HFFc6 (cell line): ENCODE measurements around the gene ZNF722. TPM values are rescaled to one million over a fixed set of nuclear protein-coding genes. Genes with fewer than 3 reads are reported as not detected.
"Not testable (repeated sequence)": the region's sequence is repeated elsewhere in the genome, so short reads cannot be mapped to it uniquely, and the experiment has no call there.

ENCODE experiments used
- DNase-seq: peaks from one replicate; pipeline ENCODE4 v3.0.0-alpha.2; 2018
- H3K27ac Mint-ChIP-seq: 2 replicates; pipeline ENCODE4 v1.8.0; 2020; ENCODE audit warnings: mild to moderate bottlenecking, mixed read lengths
- H3K27me3 Mint-ChIP-seq: 2 replicates; pipeline ENCODE4 v1.8.0; 2021; ENCODE audit warnings: mild to moderate bottlenecking, moderate library complexity, mixed read lengths; ENCODE audit not compliant: insufficient read depth
- H3K36me3 Mint-ChIP-seq: 2 replicates; pipeline ENCODE4 v1.8.0; 2021; ENCODE audit warnings: low read depth, mixed read lengths
- H3K4me1 Mint-ChIP-seq: 2 replicates; pipeline ENCODE4 v1.8.0; 2020; ENCODE audit warnings: low read depth, mixed read lengths
- H3K4me3 Mint-ChIP-seq: 2 replicates; pipeline ENCODE4 v1.8.0; 2020; ENCODE audit warnings: mild to moderate bottlenecking, moderate library complexity, mixed read lengths
- H3K9me3 Mint-ChIP-seq: 2 replicates; pipeline ENCODE4 v1.8.0; 2020; ENCODE audit warnings: mild to moderate bottlenecking, mixed read lengths
- long read RNA-seq: library from polyadenylated mRNA; unstranded; transcript quantifications from one replicate; pipeline ENCODE4 v2.0.0, GENCODE V29; 2019
- total RNA-seq, 6 experiments: library from RNA; stranded (reverse); fragmentation: NEBNext Ultra II Directional; extraction: Animal tissue kit (Norgen Biotek cat#: 25700); gene quantifications; 2 replicates in 1 of 6; 3 replicates in 5 of 6; pipeline ENCODE4 v1.2.3, GENCODE V29; 2021
- TF ChIP-seq, protein P1 (sequence below): fragments of 200-600 bp; sonication (generic); IDR thresholded peaks from 2 replicates; pipeline ENCODE4 v1.5.0; 2021; ENCODE audit warnings: antibody characterized with exemption, mild to moderate bottlenecking

Gene ZNF722
- not detected for total RNA-seq
- long read RNA-seq = 0 reads

DNA sequence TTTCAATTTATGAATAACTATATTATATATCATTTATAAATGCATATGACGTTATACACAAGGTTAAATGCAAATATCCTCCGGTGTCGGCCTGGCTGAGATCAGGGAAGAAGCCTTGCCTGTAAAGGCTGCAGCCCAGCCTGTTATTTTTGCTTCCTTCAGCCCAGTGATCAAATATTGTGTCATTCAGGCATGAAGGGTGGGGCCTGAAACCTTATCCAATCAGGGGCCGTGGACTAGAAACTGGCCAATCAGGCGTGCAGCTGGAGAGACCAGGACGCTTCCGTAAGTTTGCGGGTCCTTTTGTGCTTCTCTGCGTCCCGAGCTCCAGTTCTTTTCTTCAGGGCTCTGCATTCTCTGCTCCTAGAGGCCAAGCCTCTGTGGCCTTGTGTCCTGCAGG, at the start of gene ZNF722:
Gene ZNF722 (plus strand): TSS at position 301 of the 400 bp plus-strand sequence. CDS start 113 bp downstream, outside the sequence.
- H3K27ac Mint-ChIP-seq = no peak within 1 kb of the TSS
- no peaks in the 10 kb centered on the region for H3K4me1 Mint-ChIP-seq
- no peak for DNase-seq
- H3K36me3 Mint-ChIP-seq = no peaks in the 10 kb centered on the region; the same call in 1 of the 2 replicates
- H3K4me3 Mint-ChIP-seq = no peak within 1 kb of the TSS
- TF ChIP-seq, protein P1, sequence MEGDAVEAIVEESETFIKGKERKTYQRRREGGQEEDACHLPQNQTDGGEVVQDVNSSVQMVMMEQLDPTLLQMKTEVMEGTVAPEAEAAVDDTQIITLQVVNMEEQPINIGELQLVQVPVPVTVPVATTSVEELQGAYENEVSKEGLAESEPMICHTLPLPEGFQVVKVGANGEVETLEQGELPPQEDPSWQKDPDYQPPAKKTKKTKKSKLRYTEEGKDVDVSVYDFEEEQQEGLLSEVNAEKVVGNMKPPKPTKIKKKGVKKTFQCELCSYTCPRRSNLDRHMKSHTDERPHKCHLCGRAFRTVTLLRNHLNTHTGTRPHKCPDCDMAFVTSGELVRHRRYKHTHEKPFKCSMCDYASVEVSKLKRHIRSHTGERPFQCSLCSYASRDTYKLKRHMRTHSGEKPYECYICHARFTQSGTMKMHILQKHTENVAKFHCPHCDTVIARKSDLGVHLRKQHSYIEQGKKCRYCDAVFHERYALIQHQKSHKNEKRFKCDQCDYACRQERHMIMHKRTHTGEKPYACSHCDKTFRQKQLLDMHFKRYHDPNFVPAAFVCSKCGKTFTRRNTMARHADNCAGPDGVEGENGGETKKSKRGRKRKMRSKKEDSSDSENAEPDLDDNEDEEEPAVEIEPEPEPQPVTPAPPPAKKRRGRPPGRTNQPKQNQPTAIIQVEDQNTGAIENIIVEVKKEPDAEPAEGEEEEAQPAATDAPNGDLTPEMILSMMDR = no peak
- H3K9me3 Mint-ChIP-seq = peaks cover 61% of the 10 kb centered on the region
- H3K27me3 Mint-ChIP-seq = no peaks in the 10 kb centered on the region; the same call in 1 of the 2 replicates

- Mint-ChIP-seq H3K27me3 (no peaks in the 10 kb centered on the region; the same call in 1 of the 2 replicates), H3K4me1 (no peaks in the 10 kb centered on the region), H3K9me3 (peaks cover 60% of the 10 kb centered on the region), H3K36me3 (peaks cover 10% of the 10 kb centered on the region; the same call in 1 of the 2 replicates), H3K27ac (no peak overlapping the region), H3K4me3 (no peak overlapping the region)
- TF ChIP-seq, protein P1 = no peak
- DNase-seq = no peak
These were observed 45.5 kb upstream of the ZNF722 start for GRCh38 chr7:63953181-63953580.

DNA sequence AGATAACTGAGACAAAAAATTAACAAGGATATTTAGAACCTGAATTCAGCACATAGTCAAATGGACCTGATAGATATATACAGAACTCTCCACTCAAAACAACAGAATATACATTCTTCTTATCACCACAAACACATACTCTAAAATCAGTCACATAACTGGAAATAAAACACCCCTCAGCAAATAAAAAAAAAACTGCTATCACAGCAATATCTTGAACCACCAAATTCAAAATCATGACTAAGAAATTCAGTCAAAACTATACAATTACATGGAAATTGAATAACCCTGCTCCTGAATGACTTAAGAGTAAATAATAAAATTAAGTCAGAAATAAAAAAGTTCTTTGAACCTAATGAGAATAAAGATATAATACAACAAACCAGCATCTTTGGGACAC, 30.0 kb upstream of the ZNF722 start:
- H3K4me3 Mint-ChIP-seq = no peak overlapping the region
- H3K27ac Mint-ChIP-seq = no peak overlapping the region
- H3K36me3 Mint-ChIP-seq = no peaks in the 10 kb centered on the region
- H3K9me3 Mint-ChIP-seq = peaks cover 16% of the 10 kb centered on the region
- no peak for DNase-seq
- no peaks in the 10 kb centered on the region for H3K27me3 Mint-ChIP-seq
- TF ChIP-seq, protein P1 = no peak
- H3K4me1 Mint-ChIP-seq = no peaks in the 10 kb centered on the region

- not testable (repeated sequence) for H3K4me1 Mint-ChIP-seq, H3K27me3 Mint-ChIP-seq, H3K4me3 Mint-ChIP-seq, DNase-seq, H3K27ac Mint-ChIP-seq
- Mint-ChIP-seq H3K36me3 (peaks cover 11% of the 10 kb centered on the region), H3K9me3 (peaks cover 68% of the 10 kb centered on the region)
These were observed 16.8 kb downstream of the ZNF722 start for GRCh38 chr7:64015496-64015895.

GRCh38 chr7:64035388-64035787, 36.7 kb downstream of the ZNF722 start:
- H3K27ac Mint-ChIP-seq = no peak overlapping the region
- no peak overlapping the region for H3K4me3 Mint-ChIP-seq
- 0 out of 2 replicates have a peak, but pooled peaks cover 1% of the 10 kb centered on the region for H3K27me3 Mint-ChIP-seq
- H3K9me3 Mint-ChIP-seq = peaks cover 69% of the 10 kb centered on the region
- peaks cover 10% of the 10 kb centered on the region for H3K36me3 Mint-ChIP-seq
- DNase-seq = no peak
- H3K4me1 Mint-ChIP-seq = no peaks in the 10 kb centered on the region
- TF ChIP-seq, protein P1 = no peak

DNA sequence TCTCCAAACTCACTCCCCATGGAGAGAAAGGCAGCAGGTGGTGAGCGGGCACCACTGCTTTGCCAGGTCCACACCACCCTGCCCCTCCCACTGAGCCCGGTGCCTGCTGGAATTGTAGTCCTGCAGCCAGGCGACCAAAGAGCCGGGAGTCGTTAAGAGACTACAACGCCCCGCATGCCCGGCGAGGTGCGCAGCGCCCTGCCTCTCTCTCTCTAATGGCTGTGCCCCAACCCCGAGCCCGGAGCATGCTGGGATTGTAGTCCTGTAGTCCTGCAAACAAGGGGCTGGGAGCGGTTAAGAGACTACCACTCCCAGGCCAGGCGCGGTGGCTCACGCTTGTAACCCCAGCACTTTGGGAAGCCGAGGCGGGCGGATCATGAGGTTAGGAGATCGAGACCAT, 38.4 kb downstream of the ZNF722 start:
- Mint-ChIP-seq H3K4me3 (no peak overlapping the region), H3K4me1 (no peaks in the 10 kb centered on the region), H3K36me3 (peaks cover 14% of the 10 kb centered on the region), H3K27ac (no peak overlapping the region), H3K9me3 (peaks cover 67% of the 10 kb centered on the region), H3K27me3 (0 out of 2 replicates have a peak, but pooled peaks cover 1% of the 10 kb centered on the region)
- TF ChIP-seq, protein P1 = no peak
- no peak for DNase-seq
